GM23338 (cell line): ENCODE data around the gene CACNA1C.

ENCODE experiments used
- CTCF ChIP-seq, 2 experiments: fragments of 200-600 bp in 1 of 2; sonication (generic) in 1 of 2; conservative IDR thresholded peaks; 2 replicates each; pipeline versions ENCODE4 v1.5.1 to v1.6.1; 2016 to 2017; ENCODE audit warnings: antibody characterized with exemption in 2 of 2, low read depth in 2 of 2, mild to moderate bottlenecking in 2 of 2, moderate library complexity in 1 of 2
- EZH2phosphoT487 ChIP-seq: fragments of 200-600 bp; sonication (generic); IDR thresholded peaks from one replicate; pipeline ENCODE4 v1.8.1; 2018; ENCODE audit warnings: antibody characterized with exemption; ENCODE audit not compliant: unreplicated experiment
- POLR2AphosphoS5 ChIP-seq: IDR thresholded peaks from 2 replicates; pipeline ENCODE4 v1.6.1; 2016; ENCODE audit warnings: antibody characterized with exemption, low read depth
- REST ChIP-seq: IDR thresholded peaks from one replicate; pipeline ENCODE4 v1.6.1; 2018; ENCODE audit warnings: antibody characterized with exemption; ENCODE audit not compliant: unreplicated experiment
- ZNF462 ChIP-seq: fragments of 250-450 bp; sonication (Bioruptor Pico); IDR thresholded peaks from 2 replicates; pipeline ENCODE4 v1.5.0; 2020; ENCODE audit warnings: mild to moderate bottlenecking, moderate library complexity

GRCh38 chr12:2402073-2402579 is 349.3 kb downstream of the CACNA1C start:
- no peak for TF ChIP-seq POLR2AphosphoS5
- no peak for TF ChIP-seq REST
- no peak for TF ChIP-seq EZH2phosphoT487
- no peak for TF ChIP-seq ZNF462 (CRISPR knock-in tag)
- no peak for TF ChIP-seq CTCF (conservative IDR thresholded peaks at IDR 0.05; ENCODE audit: low read depth in 2 of 2)
